Keratinocyte (primary cell): Measurements from ENCODE around the gene RAB3GAP2. TPM values are rescaled to one million over a fixed set of nuclear protein-coding genes. Genes with fewer than 3 reads are reported as not detected.
"Not testable (repeated sequence)": the region's sequence is repeated elsewhere in the genome, so short reads cannot be mapped to it uniquely, and the experiment has no call there.

Experiments
- DNase-seq: peaks from one replicate; pipeline ENCODE4 v3.0.0-alpha.2; 2011; ENCODE audit warnings: low read depth, missing footprints, low spot score
- FAIRE-seq: peaks from 2 replicates; lab custom pipeline; 2011; peaks lifted over from hg19 to GRCh38; lab: Jason Lieb, UNC
- H2AFZ ChIP-seq: 2 replicates; pipeline ENCODE4 v1.6.0; 2012; ENCODE audit warnings: low read length, control low read depth, inconsistent platforms; ENCODE audit not compliant: control insufficient read depth
- H3K27ac ChIP-seq: 2 replicates; pipeline ENCODE4 v1.5.1; 2011; ENCODE audit warnings: low read length; ENCODE audit not compliant: control insufficient read depth, insufficient read depth
- H3K27me3 ChIP-seq: 3 replicates; pipeline ENCODE4 v1.6.0; 2011; ENCODE audit warnings: low read length; ENCODE audit not compliant: control insufficient read depth, insufficient read depth; ENCODE audit errors: extremely low read depth
- H3K36me3 ChIP-seq, 2 experiments: 2 replicates in 1 of 2; 3 replicates in 1 of 2; pipeline ENCODE4 v1.5.1; 2011; ENCODE audit warnings: low read length in 2 of 2, mild to moderate bottlenecking in 1 of 2; ENCODE audit not compliant: control insufficient read depth in 2 of 2, insufficient read depth in 2 of 2; ENCODE audit errors: extremely low read depth in 1 of 2
- H3K4me1 ChIP-seq: 3 replicates; pipeline ENCODE4 v1.5.1; 2011; ENCODE audit warnings: low read length; ENCODE audit not compliant: control insufficient read depth, insufficient read depth; ENCODE audit errors: extremely low read depth
- H3K4me2 ChIP-seq: 3 replicates; pipeline ENCODE4 v1.6.0; 2011; ENCODE audit warnings: low read depth, low read length; ENCODE audit not compliant: control insufficient read depth, insufficient read depth; ENCODE audit errors: extremely low read depth
- H3K4me3 ChIP-seq, 3 experiments: fragments of 200-600 bp in 1 of 3; sonication (generic) in 1 of 3; 2 replicates in 2 of 3; 3 replicates in 1 of 3; pipeline ENCODE4 v1.5.1; 2011 to 2016; ENCODE audit warnings: low read length in 3 of 3, mild to moderate bottlenecking in 3 of 3, control low read depth in 2 of 3, inconsistent platforms in 1 of 3, low read depth in 1 of 3, mixed read lengths in 1 of 3, mixed run types in 1 of 3, moderate library complexity in 1 of 3; ENCODE audit not compliant: control insufficient read depth in 2 of 3, insufficient read depth in 2 of 3; ENCODE audit errors: extremely low read depth in 1 of 3
- H3K79me2 ChIP-seq: 2 replicates; pipeline ENCODE4 v1.6.0; 2012; ENCODE audit warnings: low read length; ENCODE audit not compliant: control insufficient read depth, insufficient read depth
- H3K9ac ChIP-seq: 3 replicates; pipeline ENCODE4 v1.6.0; 2011; ENCODE audit warnings: low read length; ENCODE audit not compliant: control insufficient read depth, insufficient read depth; ENCODE audit errors: extremely low read depth
- H3K9me1 ChIP-seq: 3 replicates; pipeline ENCODE4 v1.6.0; 2011; ENCODE audit warnings: low read length; ENCODE audit not compliant: control insufficient read depth, insufficient read depth; ENCODE audit errors: extremely low read depth
- H3K9me3 ChIP-seq: 2 replicates; pipeline ENCODE4 v1.5.1; 2012; ENCODE audit warnings: low read depth, low read length; ENCODE audit not compliant: control insufficient read depth
- H4K20me1 ChIP-seq: 3 replicates; pipeline ENCODE4 v1.6.0; 2011; ENCODE audit warnings: low read length; ENCODE audit not compliant: control insufficient read depth, insufficient read depth; ENCODE audit errors: extremely low read depth
- CTCF ChIP-seq, 3 experiments: IDR thresholded peaks in 1 of 3; conservative IDR thresholded peaks in 1 of 3; optimal IDR thresholded peaks in 1 of 3; 2 replicates in 2 of 3; 3 replicates in 1 of 3; pipeline versions ENCODE3 to v1.5.1; 2011; ENCODE audit warnings: low read length in 3 of 3, mild to moderate bottlenecking in 3 of 3, moderate library complexity in 2 of 3, control low read depth in 1 of 3, inconsistent platforms in 1 of 3; ENCODE audit not compliant: insufficient read depth in 2 of 3; ENCODE audit errors: extremely low read depth in 1 of 3
- EZH2 ChIP-seq: IDR thresholded peaks from one replicate; pipeline ENCODE4 v1.6.1; 2012; ENCODE audit warnings: inconsistent platforms, mild to moderate bottlenecking, low read length, moderate library complexity
- dilution Hi-C: fragments of 300-500 bp; cut with MboI; formaldehyde crosslinking; loops from one replicate; pipeline ENCODE4 v1.7.0; 2020; ENCODE audit warnings: low sequenced_read_pairs; ENCODE audit not compliant: extremely low pct_ligation_motif_present
- polyA plus RNA-seq, 5 experiments: library from polyadenylated mRNA; depleted of rRNA in 3 of 5; stranded (reverse) in 3 of 5; stranded (forward) in 1 of 5; unstranded in 1 of 5; fragments of >200 nt; gene quantifications; 1 replicate in 1 of 5; 2 replicates in 3 of 5; 3 replicates in 1 of 5; pipeline versions ENCODE4 v1.2.1 to v1.2.3, GENCODE V29; 2011 to 2012; ENCODE audit warnings: missing spikeins in 2 of 5, low read depth in 1 of 5, low replicate concordance in 1 of 5

RAB3GAP2 gene
- polyA plus RNA-seq, 1 donor (not counting 4 experiments of a cell fraction or from before 2014, with no cell fraction given), result 44.4 TPM

- DNase-seq (no peak), FAIRE-seq (no peak)
- H3K4me3 ChIP-seq, result no peak overlapping the region
- H3K4me1 ChIP-seq, result peaks cover 15% of the 10 kb centered on the region
- peaks cover 71% of the 10 kb centered on the region for H3K79me2 ChIP-seq
- no peaks in the 10 kb centered on the region for H3K27me3 ChIP-seq
- dilution Hi-C loops, result no loop called here
- H4K20me1 ChIP-seq, result no peaks in the 10 kb centered on the region
- no peak overlapping the region for H3K9ac ChIP-seq
- no peaks in the 10 kb centered on the region for H3K9me3 ChIP-seq
- peaks cover 5 to 11% of the 10 kb centered on the region in 2 experiments for H3K36me3 ChIP-seq
- no peak overlapping the region for H3K4me2 ChIP-seq
- TF ChIP-seq CTCF (optimal IDR thresholded peaks at IDR 0.05 in 1 of 3, IDR thresholded peaks at IDR 0.05 in 1 of 3, conservative IDR thresholded peaks at IDR 0.05 in 1 of 3; ENCODE audit: extremely low read depth in 1 of 3, insufficient read depth in 2 of 3, low read length in 3 of 3) (no peak), EZH2 (no peak)
- no peak overlapping the region for H2AFZ ChIP-seq
- no peak overlapping the region for H3K27ac ChIP-seq
- H3K9me1 ChIP-seq, result no peaks in the 10 kb centered on the region
Measured at GRCh38 chr1:220267630-220268029, 4.6 kb downstream of the RAB3GAP2 start.

DNA sequence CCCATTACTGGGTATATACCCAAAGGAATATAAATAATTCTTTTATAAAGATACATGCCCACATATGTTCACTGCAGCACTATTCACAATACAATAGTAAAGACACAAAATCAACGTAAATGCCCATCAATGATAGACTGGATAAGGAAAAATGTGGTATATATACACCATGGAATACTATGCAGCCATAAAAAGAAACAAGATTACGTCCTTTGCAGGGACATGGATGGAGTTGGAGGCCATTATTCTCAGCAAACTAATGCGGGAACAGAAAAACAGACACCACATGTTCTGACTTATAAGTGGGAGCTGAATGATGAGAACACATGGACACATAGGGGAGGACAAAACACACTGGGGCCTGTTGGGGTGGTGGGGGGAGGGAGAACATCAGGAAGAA is 12.0 kb downstream of the RAB3GAP2 start:
- not testable (repeated sequence) for H4K20me1 ChIP-seq, H3K9me1 ChIP-seq

GRCh38 chr1:220259756-220260155 is 12.5 kb downstream of the RAB3GAP2 start:
- FAIRE-seq, H3K9me1 ChIP-seq, dilution Hi-C loops, H3K36me3 ChIP-seq, H3K4me1 ChIP-seq, H3K27me3 ChIP-seq, DNase-seq, H2AFZ ChIP-seq, H3K9me3 ChIP-seq, H3K4me3 ChIP-seq, H3K4me2 ChIP-seq, H3K27ac ChIP-seq, H4K20me1 ChIP-seq, H3K9ac ChIP-seq: not testable (repeated sequence)
- peaks cover 66% of the 10 kb centered on the region for H3K79me2 ChIP-seq

More for the DNA sequence above, 12.0 kb downstream of the RAB3GAP2 start:
- H3K9me3 ChIP-seq, DNase-seq, H3K4me2 ChIP-seq, H2AFZ ChIP-seq, H3K36me3 ChIP-seq, H3K4me3 ChIP-seq, FAIRE-seq, H3K27me3 ChIP-seq, dilution Hi-C loops, H3K4me1 ChIP-seq, H3K9ac ChIP-seq, H3K27ac ChIP-seq: not testable (repeated sequence)
- peaks cover 65% of the 10 kb centered on the region for H3K79me2 ChIP-seq

DNA sequence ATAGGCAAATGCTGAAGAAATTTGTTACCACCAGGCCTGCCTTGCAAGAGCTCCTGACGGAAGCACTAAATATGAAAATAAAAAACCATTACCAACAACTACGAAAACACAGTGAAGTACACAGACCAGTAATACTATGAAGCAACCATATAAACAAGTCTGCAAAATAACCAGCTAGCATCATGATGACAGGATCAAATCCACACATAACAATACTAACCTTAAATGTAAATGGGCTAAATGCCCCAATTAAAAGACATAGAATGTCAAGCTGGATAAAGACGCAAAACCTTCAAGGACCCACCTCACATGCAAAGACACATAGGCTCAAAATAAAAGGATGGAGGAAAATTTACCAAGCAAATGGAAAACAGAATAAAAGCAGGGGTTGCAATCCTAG is 16.1 kb downstream of the RAB3GAP2 start:
- H3K4me1 ChIP-seq, dilution Hi-C loops: not testable (repeated sequence)
- H3K79me2 ChIP-seq, result peaks cover 60% of the 10 kb centered on the region

More for the DNA sequence above, 16.1 kb downstream of the RAB3GAP2 start:
- H3K27me3 ChIP-seq, FAIRE-seq, H3K4me3 ChIP-seq, H3K27ac ChIP-seq, H2AFZ ChIP-seq, H3K9ac ChIP-seq, DNase-seq, H4K20me1 ChIP-seq, H3K9me1 ChIP-seq, H3K4me2 ChIP-seq, H3K9me3 ChIP-seq: not testable (repeated sequence)
- H3K36me3 ChIP-seq, result peaks cover 9 to 10% of the 10 kb centered on the region in 2 experiments
